Ovary (tissue), 9 donors: ENCODE data around the gene GPATCH2. TPM values are rescaled to one million over a fixed set of nuclear protein-coding genes. Genes with fewer than 3 reads are reported as not detected.

ENCODE experiments used
- DNase-seq, 5 donors: peaks; one replicate each; pipeline ENCODE4 v3.0.0-alpha.2; 2019 to 2020
- H3K27ac ChIP-seq, 2 donors: fragments of 200-600 bp; one replicate each; pipeline versions ENCODE4 v1.5.1 to v1.8.0; 2019 to 2022
- H3K27me3 ChIP-seq: fragments of 200-600 bp; one replicate; pipeline ENCODE4 v1.8.0; 2022
- H3K36me3 ChIP-seq: fragments of 200-600 bp; sonication (generic); one replicate; pipeline ENCODE4 v1.5.1; 2019
- H3K4me1 ChIP-seq: one replicate; pipeline ENCODE4 v1.8.1; 2013; ENCODE audit warnings: mild to moderate bottlenecking, moderate library complexity; ENCODE audit not compliant: insufficient read depth
- H3K4me3 ChIP-seq: fragments of 200-600 bp; sonication (generic); one replicate; pipeline ENCODE4 v1.5.1; 2017
- H3K9me3 ChIP-seq, 2 donors: fragments of 200-600 bp in 1 of 2; sonication (generic) in 1 of 2; one replicate each; pipeline versions ENCODE4 v1.5.1 to v1.8.1; 2013 to 2019; ENCODE audit warnings: mild to moderate bottlenecking in 1 of 2, moderate library complexity in 1 of 2
- EP300 ChIP-seq: sonication (generic); formaldehyde crosslinking; IDR thresholded peaks from one replicate; pipeline ENCODE4 v1.6.1; 2017; ENCODE audit warnings: antibody characterized with exemption
- POLR2A ChIP-seq: fragments of 450-650 bp; IDR thresholded peaks from one replicate; pipeline ENCODE4 v1.6.1; 2017; ENCODE audit warnings: antibody characterized with exemption, mild to moderate bottlenecking, moderate library complexity
- WGBS, 3 donors: extraction: QIAGEN DNeasy Blood & Tissue Kit in 1 of 3; methylation state at CpG; one replicate each; pipeline versions ENCODE4 v1.1.5 to v1.1.7; 2013 to 2017; 5-methylcytosine and 5-hydroxymethylcytosine counted together
- intact Hi-C, 4 donors: fragments of 100-400 bp; cut with DNase I; formaldehyde crosslinking; loops; one replicate each; pipeline versions ENCODE4 v1.11.0 to v1.15.1; 2022 to 2023
- polyA plus RNA-seq, 2 donors: library from polyadenylated mRNA; stranded (reverse); fragments of 200-250 nt in 1 of 2; fragments of 350-450 nt in 1 of 2; fragmentation: Illumina TruSeq in 1 of 2; extraction: RNeasy Lipid Tissue Mini Kit (QIAGEN cat#74804) in 1 of 2; gene quantifications; one replicate each; pipeline ENCODE4 v1.2.3, GENCODE V29; 2013 to 2014
- total RNA-seq, 7 donors: library from RNA; depleted of rRNA in 2 of 7; stranded (reverse); fragments of >200 nt in 2 of 7; fragmentation: NEBNext Ultra II Directional in 3 of 7; extraction: Animal tissue kit (Norgen Biotek cat#: 25700) in 3 of 7; gene quantifications; one replicate each; pipeline versions ENCODE4 v1.1.0 to v1.2.4, GENCODE V29; 2016 to 2023
- TF ChIP-seq, protein P1 (sequence below), 3 donors: fragments of 450-650 bp in 2 of 3; fragments of 200-600 bp in 1 of 3; IDR thresholded peaks; one replicate each; pipeline versions ENCODE4 v1.5.1 to v1.8.0; 2016 to 2022; ENCODE audit warnings: antibody characterized with exemption in 3 of 3, mild to moderate bottlenecking in 1 of 3
- donor health status: DM: no; HTN: no; CAD: no; lungs with moderate emphysema.
- donor health status: DM: no; HTN: no; CAD: no.
- donor health status: Bipolar disorder and iron deficiency.
- donor health status: DM: yes; HTN: yes; CAD: no.
- donor health status: DM: no; HTN: no; CAD: no.
- donor health status: DM: yes; HTN: yes; CAD: no.

The GPATCH2 gene
- total and polyA plus RNA-seq, 9 donors = 3.7 to 16.5 (median 10.4) TPM

DNA sequence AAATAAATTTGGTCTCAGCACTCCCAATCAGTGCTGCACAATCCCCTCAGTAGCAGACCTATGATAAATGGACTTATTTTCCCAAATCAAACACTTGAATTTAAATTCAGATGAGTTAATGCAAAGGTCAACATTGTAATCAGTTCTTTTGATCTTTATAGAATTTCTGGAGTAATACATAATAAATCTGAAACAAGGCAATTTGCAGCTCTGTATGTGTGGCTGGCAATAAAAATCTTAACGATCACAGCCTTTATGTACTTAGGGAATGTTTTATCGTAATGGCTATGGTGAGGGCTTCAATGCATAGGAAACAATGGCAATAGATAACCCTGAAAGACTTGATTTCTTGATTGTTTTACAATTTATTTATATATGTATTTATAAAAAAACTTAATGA is 91.4 kb downstream of the GPATCH2 start:
- no peaks in the 10 kb centered on the region for H3K36me3 ChIP-seq
- TF ChIP-seq EP300 = no peak
- no peak for TF ChIP-seq POLR2A
- TF ChIP-seq, protein P1, sequence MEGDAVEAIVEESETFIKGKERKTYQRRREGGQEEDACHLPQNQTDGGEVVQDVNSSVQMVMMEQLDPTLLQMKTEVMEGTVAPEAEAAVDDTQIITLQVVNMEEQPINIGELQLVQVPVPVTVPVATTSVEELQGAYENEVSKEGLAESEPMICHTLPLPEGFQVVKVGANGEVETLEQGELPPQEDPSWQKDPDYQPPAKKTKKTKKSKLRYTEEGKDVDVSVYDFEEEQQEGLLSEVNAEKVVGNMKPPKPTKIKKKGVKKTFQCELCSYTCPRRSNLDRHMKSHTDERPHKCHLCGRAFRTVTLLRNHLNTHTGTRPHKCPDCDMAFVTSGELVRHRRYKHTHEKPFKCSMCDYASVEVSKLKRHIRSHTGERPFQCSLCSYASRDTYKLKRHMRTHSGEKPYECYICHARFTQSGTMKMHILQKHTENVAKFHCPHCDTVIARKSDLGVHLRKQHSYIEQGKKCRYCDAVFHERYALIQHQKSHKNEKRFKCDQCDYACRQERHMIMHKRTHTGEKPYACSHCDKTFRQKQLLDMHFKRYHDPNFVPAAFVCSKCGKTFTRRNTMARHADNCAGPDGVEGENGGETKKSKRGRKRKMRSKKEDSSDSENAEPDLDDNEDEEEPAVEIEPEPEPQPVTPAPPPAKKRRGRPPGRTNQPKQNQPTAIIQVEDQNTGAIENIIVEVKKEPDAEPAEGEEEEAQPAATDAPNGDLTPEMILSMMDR (IDR thresholded peaks at IDR 0.05) = no peak
- no peaks in the 10 kb centered on the region for H3K4me1 ChIP-seq
- H3K27me3 ChIP-seq = no peaks in the 10 kb centered on the region
- no peak overlapping the region for H3K27ac ChIP-seq
- intact Hi-C loops = no loop called here
- WGBS, 3 donors = 87 to 92% (median 88%) methylated on average over 2 of the region's 2 CpGs
- no peaks in the 10 kb centered on the region for H3K9me3 ChIP-seq
- H3K4me3 ChIP-seq = no peak overlapping the region
- no peak for DNase-seq

DNA sequence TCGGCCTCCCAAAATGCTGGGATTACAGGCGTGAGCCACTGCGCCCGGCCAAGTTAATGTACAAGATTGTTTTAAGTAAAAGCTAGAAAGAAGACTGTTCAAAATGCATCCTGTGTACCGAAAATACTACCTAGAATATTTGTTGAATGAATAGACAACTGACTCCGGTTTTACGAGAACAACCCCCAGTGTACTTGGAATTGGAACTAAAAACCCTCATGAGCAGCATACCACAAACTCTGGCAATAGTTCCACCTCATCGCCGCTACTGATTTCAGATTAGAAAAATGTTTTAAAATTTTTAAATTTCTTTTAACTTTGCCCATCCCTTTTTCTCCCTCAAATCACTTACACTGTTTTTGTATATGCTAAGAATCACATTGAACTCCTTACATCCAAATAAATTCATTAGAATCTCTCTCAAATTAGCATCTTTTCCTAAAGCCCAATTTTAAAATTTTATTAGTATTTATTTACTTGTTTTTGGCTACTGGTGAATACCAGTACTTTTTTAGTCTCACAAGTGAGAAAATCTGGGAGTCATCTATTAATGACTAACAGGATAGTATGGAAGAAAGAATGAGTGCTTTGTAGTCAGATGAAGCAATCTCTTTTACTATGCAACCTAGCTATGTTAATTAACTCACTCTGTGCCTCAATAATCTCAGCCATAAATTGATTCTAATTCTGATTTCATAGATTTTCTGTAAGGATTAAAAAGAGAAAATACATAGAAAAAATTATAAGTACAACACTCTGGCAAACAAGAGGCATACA is 95.1 kb downstream of the GPATCH2 start:
- WGBS, 3 donors = 95 to 96% (median 96%) methylated on average over 9 of the region's 9 CpGs
- Histone ChIP-seq H3K27me3 (no peaks in the 10 kb centered on the region), H3K36me3 (no peaks in the 10 kb centered on the region), H3K4me3 (no peak overlapping the region), H3K27ac (no peak overlapping the region), H3K4me1 (no peaks in the 10 kb centered on the region), H3K9me3 (no peaks in the 10 kb centered on the region)
- no peak for DNase-seq
- TF ChIP-seq, protein P1 (IDR thresholded peaks at IDR 0.05) = no peak
- no peak for TF ChIP-seq POLR2A
- no peak for TF ChIP-seq EP300
- intact Hi-C loops = no loop called here

DNA sequence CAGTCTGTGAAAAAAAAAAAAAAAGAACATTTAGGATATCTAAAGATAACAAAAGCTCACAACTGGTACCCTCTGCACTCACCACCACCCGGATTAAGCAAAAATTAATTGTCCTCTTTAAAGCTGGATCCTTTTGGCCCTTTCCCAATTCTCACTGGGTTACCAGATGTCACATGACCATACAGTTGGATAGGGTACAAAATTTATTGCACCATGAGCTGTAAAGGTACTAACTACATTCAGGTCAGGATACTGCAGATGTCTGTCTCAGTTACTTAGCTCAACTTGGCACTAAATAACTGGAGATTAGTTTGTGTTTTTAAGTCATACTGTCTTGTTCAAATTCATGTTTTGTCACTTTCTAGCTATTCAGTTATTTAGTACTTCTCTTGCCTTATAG is 96.3 kb downstream of the GPATCH2 start:
- H3K27ac ChIP-seq = no peak overlapping the region
- intact Hi-C loops = no loop called here
- no peak for TF ChIP-seq EP300
- no peaks in the 10 kb centered on the region for H3K36me3 ChIP-seq
- no peaks in the 10 kb centered on the region for H3K9me3 ChIP-seq
- no peak for DNase-seq
- no peaks in the 10 kb centered on the region for H3K27me3 ChIP-seq
- no peak overlapping the region for H3K4me3 ChIP-seq
- 69 to 83% (median 78%) methylated on average over 1 of the region's 1 CpG for WGBS, 3 donors
- H3K4me1 ChIP-seq = no peaks in the 10 kb centered on the region

DNA sequence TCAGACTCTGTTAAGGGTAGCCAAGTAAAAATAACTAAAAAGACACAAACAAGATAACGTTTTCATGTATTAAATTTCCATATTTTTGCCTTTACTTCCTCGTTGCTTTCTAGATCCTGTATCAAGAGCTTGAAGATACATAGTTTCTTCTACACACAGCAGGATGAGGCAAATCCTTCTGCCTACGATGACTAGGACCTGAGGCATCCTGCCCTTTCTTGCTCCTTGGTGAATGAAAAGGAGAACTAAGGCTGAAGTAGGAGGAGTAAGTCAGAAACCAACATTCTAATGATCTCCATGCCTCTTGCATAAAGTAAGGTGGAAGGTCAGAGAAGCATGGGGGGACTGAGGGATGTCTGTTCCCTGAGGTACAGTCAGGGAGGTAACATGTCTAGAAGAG is 102.6 kb downstream of the GPATCH2 start:
- H3K27me3 ChIP-seq = no peaks in the 10 kb centered on the region
- H3K27ac ChIP-seq = no peak overlapping the region
- no peak for DNase-seq
- no peak overlapping the region for H3K4me3 ChIP-seq
- no peaks in the 10 kb centered on the region for H3K36me3 ChIP-seq
- 68 to 81% (median 72%) methylated on average over 3 of the region's 3 CpGs for WGBS, 3 donors
- intact Hi-C loops = no loop called here
- no peak for TF ChIP-seq POLR2A
- H3K4me1 ChIP-seq = no peaks in the 10 kb centered on the region
- no peaks in the 10 kb centered on the region for H3K9me3 ChIP-seq

DNA sequence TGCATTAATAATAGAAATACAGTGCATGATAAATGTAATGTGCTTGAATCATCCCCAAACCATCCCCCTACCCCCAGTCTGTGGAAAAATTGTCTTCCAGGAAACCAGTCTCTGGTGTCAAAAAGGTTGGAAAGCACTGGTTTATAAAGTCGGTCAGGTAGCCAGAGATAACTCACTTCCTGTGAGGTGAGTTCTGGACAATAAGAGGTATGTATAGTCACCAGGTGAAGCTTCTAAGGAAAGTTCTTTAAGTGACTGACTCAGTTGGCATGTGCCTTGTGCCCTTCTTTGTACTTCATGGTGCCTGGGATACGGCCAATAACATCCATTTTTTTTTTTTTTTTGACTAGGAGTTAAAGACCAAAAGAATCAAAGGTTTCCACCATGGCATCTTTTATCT is 103.7 kb downstream of the GPATCH2 start:
- TF ChIP-seq, protein P1 (IDR thresholded peaks at IDR 0.05) = no peak
- TF ChIP-seq EP300 = no peak
- TF ChIP-seq POLR2A = no peak
- Histone ChIP-seq H3K27ac (no peak overlapping the region), H3K36me3 (no peaks in the 10 kb centered on the region), H3K27me3 (no peaks in the 10 kb centered on the region), H3K4me1 (no peaks in the 10 kb centered on the region), H3K4me3 (no peak overlapping the region), H3K9me3 (no peaks in the 10 kb centered on the region)
- intact Hi-C loops = no loop called here
- 97 to 99% (median 99%) methylated on average over 2 of the region's 2 CpGs for WGBS, 3 donors
- DNase-seq = no peak
